Trophoblast cell (in vitro differentiated cells and primary cell): ENCODE results near the gene PTMS.
A peak's percentile ranks its signal among the peaks of the same experiment; 100 is the strongest.

ENCODE experiments used
- DNase-seq, 2 donors: peaks; one replicate each; pipeline ENCODE4 v3.0.0-alpha.2; 2016
- H2AFZ ChIP-seq: 2 replicates; pipeline ENCODE4 v1.6.1; 2013; ENCODE audit warnings: low read length, moderate library complexity, mild to moderate bottlenecking; ENCODE audit not compliant: insufficient read depth, poor library complexity
- H2AK5ac ChIP-seq: 2 replicates; pipeline ENCODE4 v1.6.1; 2013; ENCODE audit warnings: mild to moderate bottlenecking, low read length
- H2BK120ac ChIP-seq: 2 replicates; pipeline ENCODE4 v1.6.1; 2013; ENCODE audit warnings: low read length, mild to moderate bottlenecking, moderate library complexity; ENCODE audit not compliant: insufficient read depth, poor library complexity
- H2BK12ac ChIP-seq: 2 replicates; pipeline ENCODE4 v1.6.1; 2013; ENCODE audit warnings: mild to moderate bottlenecking, low read length, moderate library complexity
- H2BK5ac ChIP-seq: 2 replicates; pipeline ENCODE4 v1.6.1; 2013; ENCODE audit warnings: low read length, low read depth, moderate library complexity, mild to moderate bottlenecking; ENCODE audit not compliant: poor library complexity
- H3K14ac ChIP-seq: 2 replicates; pipeline ENCODE4 v1.6.1; 2013; ENCODE audit warnings: mild to moderate bottlenecking, low read length
- H3K18ac ChIP-seq: 2 replicates; pipeline ENCODE4 v1.6.1; 2013; ENCODE audit warnings: mild to moderate bottlenecking, low read length
- H3K23ac ChIP-seq: 2 replicates; pipeline ENCODE4 v1.6.1; 2013; ENCODE audit warnings: low read length
- H3K27ac ChIP-seq: 2 replicates; pipeline ENCODE4 v1.5.1; 2013; ENCODE audit warnings: low read depth, mild to moderate bottlenecking, inconsistent platforms, low read length, moderate library complexity
- H3K27me3 ChIP-seq: 2 replicates; pipeline ENCODE4 v1.6.1; 2013; ENCODE audit warnings: inconsistent platforms, mild to moderate bottlenecking, low read length, moderate library complexity; ENCODE audit not compliant: insufficient read depth
- H3K36me3 ChIP-seq, 2 experiments: 1 replicate in 1 of 2; 2 replicates in 1 of 2; pipeline ENCODE4 v1.6.1; 2013; ENCODE audit warnings: low read length in 2 of 2, mild to moderate bottlenecking in 2 of 2, moderate library complexity in 1 of 2; ENCODE audit not compliant: insufficient read depth in 2 of 2, control insufficient read depth in 1 of 2
- H3K4ac ChIP-seq: 2 replicates; pipeline ENCODE4 v1.6.1; 2013; ENCODE audit warnings: low read depth, mild to moderate bottlenecking, low read length, moderate library complexity
- H3K4me1 ChIP-seq, 2 experiments: 1 replicate in 1 of 2; 2 replicates in 1 of 2; pipeline ENCODE4 v1.6.1; 2013; ENCODE audit warnings: low read length in 2 of 2, mild to moderate bottlenecking in 2 of 2, moderate library complexity in 1 of 2; ENCODE audit not compliant: insufficient read depth in 2 of 2, control insufficient read depth in 1 of 2
- H3K4me2 ChIP-seq: 2 replicates; pipeline ENCODE4 v1.6.1; 2013; ENCODE audit warnings: inconsistent platforms, mild to moderate bottlenecking, low read length, moderate library complexity
- H3K4me3 ChIP-seq: 2 replicates; pipeline ENCODE4 v1.5.1; 2013; ENCODE audit warnings: mild to moderate bottlenecking, low read depth, low read length, inconsistent platforms
- H3K79me1 ChIP-seq: one replicate; pipeline ENCODE4 v1.6.1; 2013; ENCODE audit warnings: low read length
- H3K79me2 ChIP-seq: 2 replicates; pipeline ENCODE4 v1.6.1; 2013; ENCODE audit warnings: low read length, mild to moderate bottlenecking; ENCODE audit not compliant: control insufficient read depth, insufficient read depth, poor library complexity
- H3K9ac ChIP-seq: 2 replicates; pipeline ENCODE4 v1.6.1; 2013; ENCODE audit warnings: mild to moderate bottlenecking, low read length
- H3K9me3 ChIP-seq: 2 replicates; pipeline ENCODE4 v1.6.1; 2013; ENCODE audit warnings: low read depth, mild to moderate bottlenecking, control low read depth, inconsistent platforms, low read length; ENCODE audit not compliant: insufficient read depth
- H4K12ac ChIP-seq: 2 replicates; pipeline ENCODE4 v1.6.1; 2013; ENCODE audit warnings: low read depth, mild to moderate bottlenecking, low read length, moderate library complexity
- H4K8ac ChIP-seq: 2 replicates; pipeline ENCODE4 v1.6.1; 2013; ENCODE audit warnings: low read depth, mild to moderate bottlenecking, low read length, moderate library complexity
- H4K91ac ChIP-seq: one replicate; pipeline ENCODE4 v1.6.1; 2013; ENCODE audit warnings: low read depth, mild to moderate bottlenecking, low read length, moderate library complexity
- WGBS: extraction: QIAGEN DNeasy Blood & Tissue Kit; methylation state at CpG from one replicate; pipeline ENCODE4 v1.1.7; 2013; ENCODE audit warnings: missing lambda C conversion rate; ENCODE audit not compliant: insufficient read length, insufficient coverage; ENCODE audit errors: extremely low coverage; 5-methylcytosine and 5-hydroxymethylcytosine counted together

The PTMS gene

DNA sequence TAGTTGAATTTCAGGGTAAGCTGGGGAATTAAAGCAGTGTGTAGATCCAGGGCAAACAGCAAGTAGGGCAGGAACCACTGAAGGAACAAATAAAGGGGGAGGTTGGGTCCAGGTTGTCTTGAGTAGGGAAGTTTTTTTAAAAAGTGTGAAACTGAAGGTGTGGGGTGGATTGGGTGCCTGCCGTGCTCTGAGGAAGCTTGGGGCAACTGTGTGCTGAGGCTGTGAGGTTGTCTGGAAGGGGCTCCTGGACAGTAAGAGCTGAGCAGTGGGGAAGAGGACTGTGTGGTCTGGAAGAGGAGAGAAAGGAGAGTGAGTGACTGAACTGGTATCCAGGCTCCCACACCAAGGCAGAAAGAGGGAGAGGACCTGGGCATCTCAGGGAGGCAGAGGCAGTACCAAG lies 44.6 kb downstream of the PTMS start:
- no peak overlapping the region for H3K27ac ChIP-seq
- no peak for DNase-seq
- H3K4me1 ChIP-seq = no peaks in the 10 kb centered on the region
- H3K18ac ChIP-seq = no peak overlapping the region
- H3K27me3 ChIP-seq = no peaks in the 10 kb centered on the region
- no peak overlapping the region for H3K14ac ChIP-seq
- no peaks in the 10 kb centered on the region for H3K9me3 ChIP-seq
- H3K36me3 ChIP-seq = no peaks in the 10 kb centered on the region
- H2BK5ac ChIP-seq = no peak overlapping the region
- H3K79me2 ChIP-seq = no peaks in the 10 kb centered on the region
- H3K4me3 ChIP-seq = no peak overlapping the region
- no peak overlapping the region for H4K91ac ChIP-seq
- H2AK5ac ChIP-seq = peak overlapping the region; percentile 35
- no peak overlapping the region for H3K4me2 ChIP-seq
- WGBS = no CpG with 5 or more reads among the region's 1 CpG
- no peak overlapping the region for H4K8ac ChIP-seq
- no peak overlapping the region for H3K9ac ChIP-seq
- no peak overlapping the region for H2BK120ac ChIP-seq
- H2BK12ac ChIP-seq = no peak overlapping the region
- no peak overlapping the region for H3K4ac ChIP-seq
- no peak overlapping the region for H3K23ac ChIP-seq
- H4K12ac ChIP-seq = no peak overlapping the region
- H2AFZ ChIP-seq = no peak overlapping the region
- no peaks in the 10 kb centered on the region for H3K79me1 ChIP-seq

DNA sequence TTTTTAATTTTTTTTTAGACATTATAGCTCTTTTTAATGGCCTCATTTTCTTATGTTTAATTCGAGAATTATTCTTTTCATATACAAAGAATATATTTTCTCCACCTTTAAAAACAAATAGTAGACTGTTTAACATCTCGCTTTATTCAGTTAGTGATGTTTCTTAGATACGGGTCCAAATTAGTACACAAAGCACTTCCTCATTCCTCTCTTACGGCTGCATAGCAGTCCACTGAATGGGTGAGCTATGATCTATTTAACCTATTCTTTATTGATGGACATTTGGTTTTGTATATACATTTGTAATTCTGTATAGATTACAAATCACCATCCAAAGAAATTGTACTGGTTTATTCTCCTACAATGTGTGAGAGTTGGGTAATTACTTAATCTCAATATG lies 47.2 kb downstream of the PTMS start:
- Histone ChIP-seq H3K18ac (no peak overlapping the region), H3K27ac (no peak overlapping the region), H4K91ac (no peak overlapping the region), H2BK5ac (no peak overlapping the region), H2AK5ac (no peak overlapping the region), H3K4ac (no peak overlapping the region), H3K27me3 (no peaks in the 10 kb centered on the region), H3K23ac (no peak overlapping the region), H3K36me3 (no peaks in the 10 kb centered on the region), H2AFZ (no peak overlapping the region), H3K4me1 (no peaks in the 10 kb centered on the region), H2BK12ac (no peak overlapping the region), H4K8ac (no peak overlapping the region), H3K9ac (no peak overlapping the region), H3K79me1 (no peaks in the 10 kb centered on the region), H3K4me3 (no peak overlapping the region), H3K9me3 (peaks cover 5% of the 10 kb centered on the region), H2BK120ac (no peak overlapping the region), H4K12ac (no peak overlapping the region), H3K4me2 (no peak overlapping the region), H3K79me2 (no peaks in the 10 kb centered on the region), H3K14ac (no peak overlapping the region)
- WGBS = no CpG with 5 or more reads among the region's 4 CpGs
- peak in 1 of 2 donors; percentile 22 for DNase-seq

DNA sequence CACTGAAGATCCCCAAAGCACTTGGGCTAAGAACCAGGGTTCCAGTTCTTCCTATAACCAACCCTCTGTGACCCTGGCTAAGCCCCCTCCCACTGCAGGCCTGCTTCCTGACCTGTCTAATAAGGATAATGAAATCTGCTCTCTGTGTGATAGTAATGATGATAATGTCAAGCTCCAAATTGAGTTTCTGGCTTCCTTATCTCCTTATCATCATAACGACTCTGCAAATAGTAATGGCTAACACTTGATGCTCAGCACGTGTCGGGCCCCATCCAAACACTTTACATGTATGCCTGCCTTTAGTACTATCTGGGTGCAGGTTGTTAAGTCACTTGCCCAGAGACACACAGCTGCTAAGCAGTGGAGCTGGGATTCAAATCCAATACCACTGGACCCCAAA lies 50.4 kb downstream of the PTMS start:
- H3K4ac ChIP-seq = no peak overlapping the region
- H2BK5ac ChIP-seq = no peak overlapping the region
- H3K27ac ChIP-seq = no peak overlapping the region
- H3K79me2 ChIP-seq = no peaks in the 10 kb centered on the region
- H3K36me3 ChIP-seq = no peaks in the 10 kb centered on the region
- no peak overlapping the region for H3K18ac ChIP-seq
- H4K12ac ChIP-seq = no peak overlapping the region
- no peak overlapping the region for H2AK5ac ChIP-seq
- no peak overlapping the region for H3K9ac ChIP-seq
- no peak overlapping the region for H3K23ac ChIP-seq
- no peak overlapping the region for H4K8ac ChIP-seq
- H4K91ac ChIP-seq = no peak overlapping the region
- no peak overlapping the region for H2AFZ ChIP-seq
- no peak overlapping the region for H3K4me3 ChIP-seq
- no CpG with 5 or more reads among the region's 3 CpGs for WGBS
- no peak overlapping the region for H2BK12ac ChIP-seq
- no peak overlapping the region for H3K14ac ChIP-seq
- H3K79me1 ChIP-seq = peaks cover 3% of the 10 kb centered on the region
- no peaks in the 10 kb centered on the region for H3K27me3 ChIP-seq
- no peak overlapping the region for H3K4me2 ChIP-seq
- no peak overlapping the region for H2BK120ac ChIP-seq
- DNase-seq = no peak
- peaks cover 5% of the 10 kb centered on the region for H3K9me3 ChIP-seq
- peaks cover 4 to 5% of the 10 kb centered on the region in 2 experiments for H3K4me1 ChIP-seq

GRCh38 chr12:6817098-6817497 lies 50.9 kb downstream of the PTMS start:
- Histone ChIP-seq H4K8ac (no peak overlapping the region), H3K4ac (no peak overlapping the region), H3K36me3 (no peaks in the 10 kb centered on the region), H2AFZ (no peak overlapping the region), H4K91ac (no peak overlapping the region), H3K14ac (no peak overlapping the region), H2AK5ac (no peak overlapping the region), H3K4me3 (no peak overlapping the region), H4K12ac (no peak overlapping the region), H3K4me1 (peaks cover 7 to 10% of the 10 kb centered on the region in 2 experiments), H3K9me3 (peaks cover 5% of the 10 kb centered on the region), H3K4me2 (no peak overlapping the region), H2BK12ac (no peak overlapping the region), H3K18ac (no peak overlapping the region), H3K79me2 (no peaks in the 10 kb centered on the region), H3K27ac (no peak overlapping the region), H2BK5ac (no peak overlapping the region), H2BK120ac (no peak overlapping the region), H3K23ac (no peak overlapping the region), H3K9ac (no peak overlapping the region), H3K79me1 (peaks cover 5% of the 10 kb centered on the region), H3K27me3 (no peaks in the 10 kb centered on the region)
- no peak for DNase-seq
- WGBS = no CpG with 5 or more reads among the region's 8 CpGs
